IMR-90 (cell line): ENCODE measurements around the gene PCDHGA7. TPM values are rescaled to one million over a fixed set of nuclear protein-coding genes. Genes with fewer than 3 reads are reported as not detected.
A peak's percentile ranks its signal among the peaks of the same experiment; 100 is the strongest.

Experiments
- ATAC-seq: fragments of 200-7000 bp; cut with Tn5 transposase; 2 replicates; pipeline ENCODE4 v1.9.1; 2020; ENCODE audit warnings: low read depth, mild to moderate bottlenecking, moderate library complexity
- BruUV-seq: library from RNA; stranded (reverse); fragments of 400-500 nt; replicated peaks from 2 replicates; lab custom pipeline; 2021; lab: Mats Ljungman, UMichigan
- CTCF ChIA-PET: fragments of 300-600 bp; formaldehyde crosslinking; extraction: SDS; loops from one replicate; lab custom pipeline; 2021; ENCODE audit warnings: antibody characterized with exemption; lab: Yijun Ruan, JAX
- POLR2A ChIA-PET: fragments of 300-600 bp; sonication (Branson Sonifier 250); formaldehyde crosslinking; loops from one replicate; lab custom pipeline; 2022; ENCODE audit warnings: antibody characterized with exemption; ENCODE audit not compliant: unreplicated experiment; lab: Charles Lee
- DNase-seq: peaks from one replicate; pipeline ENCODE4 v3.0.0; 2013
- H2AFZ ChIP-seq: replicated peaks from 2 replicates; pipeline ENCODE3; 2013; ENCODE audit warnings: low read length, mild to moderate bottlenecking; ENCODE audit not compliant: poor library complexity
- H2AK5ac ChIP-seq: 2 replicates; pipeline ENCODE4 v1.6.1; 2013; ENCODE audit warnings: low read depth, low read length, inconsistent platforms
- H2AK9ac ChIP-seq: replicated peaks from 2 replicates; pipeline ENCODE3; 2013; ENCODE audit warnings: mild to moderate bottlenecking, low read depth, low read length, moderate library complexity; ENCODE audit not compliant: poor library complexity
- H2BK120ac ChIP-seq: 2 replicates; pipeline ENCODE4 v1.6.1; 2013; ENCODE audit warnings: low read depth, low read length, inconsistent platforms
- H2BK15ac ChIP-seq: 3 replicates; pipeline ENCODE4 v1.6.1; 2013; ENCODE audit warnings: low read depth, low read length, inconsistent platforms
- H2BK20ac ChIP-seq: 2 replicates; pipeline ENCODE4 v1.6.1; 2013; ENCODE audit warnings: low read depth, mild to moderate bottlenecking, inconsistent platforms, low read length, moderate library complexity
- H2BK5ac ChIP-seq: 2 replicates; pipeline ENCODE4 v1.6.1; 2013; ENCODE audit warnings: mild to moderate bottlenecking, low read depth, low read length, inconsistent platforms; ENCODE audit not compliant: poor library complexity, severe bottlenecking
- H3K14ac ChIP-seq: replicated peaks from 2 replicates; pipeline ENCODE4 v1.6.1; 2013; ENCODE audit warnings: low read depth, low read length, inconsistent platforms
- H3K18ac ChIP-seq: 2 replicates; pipeline ENCODE4 v1.6.1; 2013; ENCODE audit warnings: low read depth, low read length, control low read depth
- H3K23ac ChIP-seq: 2 replicates; pipeline ENCODE4 v1.6.1; 2013; ENCODE audit warnings: low read depth, low read length, inconsistent platforms
- H3K27ac ChIP-seq: 2 replicates; pipeline ENCODE4 v1.5.1; 2013; ENCODE audit warnings: mild to moderate bottlenecking, control low read depth, low read length; ENCODE audit not compliant: insufficient read depth
- H3K27me3 ChIP-seq: 2 replicates; pipeline ENCODE4 v1.6.1; 2013; ENCODE audit warnings: low read length; ENCODE audit not compliant: control insufficient read depth, insufficient read depth
- H3K36me3 ChIP-seq: 2 replicates; pipeline ENCODE4 v1.6.1; 2013; ENCODE audit warnings: low read length, mixed read lengths; ENCODE audit not compliant: control insufficient read depth, insufficient read depth
- H3K4ac ChIP-seq: 2 replicates; pipeline ENCODE4 v1.6.1; 2013; ENCODE audit warnings: low read depth, low read length, inconsistent platforms
- H3K4me1 ChIP-seq: 2 replicates; pipeline ENCODE4 v1.6.1; 2013; ENCODE audit warnings: low read length, mixed read lengths; ENCODE audit not compliant: control insufficient read depth, insufficient read depth
- H3K4me2 ChIP-seq: 2 replicates; pipeline ENCODE4 v1.6.1; 2013; ENCODE audit warnings: low read depth, mild to moderate bottlenecking, control low read depth, low read length, moderate library complexity
- H3K4me3 ChIP-seq: 2 replicates; pipeline ENCODE4 v1.5.1; 2013; ENCODE audit warnings: low read depth, mild to moderate bottlenecking, control low read depth, low read length, moderate library complexity; ENCODE audit not compliant: insufficient read depth
- H3K56ac ChIP-seq: 2 replicates; pipeline ENCODE4 v1.6.1; 2013; ENCODE audit warnings: low read length, inconsistent platforms; ENCODE audit not compliant: insufficient read depth; ENCODE audit errors: extremely low read depth
- H3K79me1 ChIP-seq, 2 experiments: 2 replicates each; pipeline ENCODE4 v1.6.1; 2013; ENCODE audit warnings: low read length in 2 of 2, inconsistent platforms in 1 of 2, low read depth in 1 of 2
- H3K9ac ChIP-seq: 2 replicates; pipeline ENCODE4 v1.6.1; 2013; ENCODE audit warnings: low read depth, low read length, control low read depth
- H3K9me1 ChIP-seq: 2 replicates; pipeline ENCODE4 v1.6.1; 2013; ENCODE audit warnings: low read length, inconsistent platforms; ENCODE audit not compliant: insufficient read depth
- H3K9me3 ChIP-seq: 2 replicates; pipeline ENCODE4 v1.6.1; 2013; ENCODE audit warnings: low read length; ENCODE audit not compliant: control insufficient read depth, insufficient read depth
- H4K20me1 ChIP-seq: 2 replicates; pipeline ENCODE4 v1.6.1; 2013; ENCODE audit warnings: low read length, inconsistent platforms; ENCODE audit not compliant: insufficient read depth
- H4K5ac ChIP-seq: 2 replicates; pipeline ENCODE4 v1.6.1; 2013; ENCODE audit warnings: mild to moderate bottlenecking, low read depth, low read length, control low read depth
- H4K8ac ChIP-seq, 2 experiments: 2 replicates each; pipeline ENCODE4 v1.6.1; 2013; ENCODE audit warnings: low read depth in 2 of 2, low read length in 2 of 2, control low read depth in 1 of 2, inconsistent platforms in 1 of 2
- H4K91ac ChIP-seq: 2 replicates; pipeline ENCODE4 v1.6.1; 2013; ENCODE audit warnings: low read depth, low read length, inconsistent platforms; ENCODE audit not compliant: insufficient read depth
- FOS ChIP-seq: fragments of 150-350 bp; IDR thresholded peaks from 2 replicates; pipeline ENCODE4 v1.6.1; 2016; ENCODE audit warnings: low read depth, low read length
- MAZ ChIP-seq: IDR thresholded peaks from 2 replicates; pipeline ENCODE4 v1.6.1; 2012; ENCODE audit warnings: low read depth, mild to moderate bottlenecking, low read length, improper control_type of control experiment, moderate library complexity, borderline replicate concordance
- MXI1 ChIP-seq: IDR thresholded peaks from 2 replicates; pipeline ENCODE4 v1.6.1; 2012; ENCODE audit warnings: low read depth, mild to moderate bottlenecking, low read length, moderate library complexity, borderline replicate concordance
- NFE2L2 ChIP-seq: fragments of 150-350 bp; IDR thresholded peaks from 2 replicates; pipeline ENCODE4 v1.6.1; 2016; ENCODE audit warnings: low read depth, mild to moderate bottlenecking, low read length
- POLR2A ChIP-seq: IDR thresholded peaks from 2 replicates; pipeline ENCODE4 v1.6.1; 2012; ENCODE audit warnings: mild to moderate bottlenecking, low read depth, low read length
- RAD21 ChIP-seq: IDR thresholded peaks from 2 replicates; pipeline ENCODE4 v1.6.1; 2012; ENCODE audit warnings: low read length, improper control_type of control experiment
- RFX5 ChIP-seq: IDR thresholded peaks from 2 replicates; pipeline ENCODE4 v1.8.0; 2012; ENCODE audit warnings: low read depth, mild to moderate bottlenecking, low read length, moderate library complexity
- SMC3 ChIP-seq: fragments of 150-350 bp; IDR thresholded peaks from 2 replicates; pipeline ENCODE4 v1.6.1; 2016; ENCODE audit warnings: low read depth, mild to moderate bottlenecking, antibody characterized with exemption, low read length, moderate library complexity
- USF2 ChIP-seq: fragments of 150-350 bp; IDR thresholded peaks from 2 replicates; pipeline ENCODE4 v1.6.1; 2017; ENCODE audit warnings: mild to moderate bottlenecking, antibody characterized with exemption, low read length, low read depth
- WGBS, 2 experiments: methylation state at CpG; one replicate each; pipeline versions ENCODE4 v1.1.5 to v1.1.7; 2013; ENCODE audit warnings: missing lambda C conversion rate in 2 of 2; ENCODE audit not compliant: insufficient read length in 1 of 2; ENCODE audit errors: extremely low coverage in 2 of 2; 5-methylcytosine and 5-hydroxymethylcytosine counted together
- dilution Hi-C: fragments of 300-500 bp; cut with HindIII; formaldehyde crosslinking; loops from one replicate; pipeline ENCODE4 v1.14.3; 2018; ENCODE audit warnings: low sequenced_read_pairs; ENCODE audit not compliant: unreplicated experiment
- in situ Hi-C: fragments of 300-500 bp; cut with MboI; formaldehyde crosslinking; loops from 3 replicates; pipeline ENCODE4 v1.14.3; 2019; ENCODE audit warnings: low sequenced_read_pairs, inconsistent platforms, mixed read lengths
- intact Hi-C: fragments of 100-400 bp; cut with micrococcal nuclease; formaldehyde crosslinking; loops from 2 replicates; pipeline ENCODE4 v1.10.0; 2022
- polyA plus RNA-seq, 3 experiments: library from polyadenylated mRNA; depleted of rRNA; stranded (reverse); fragments of >200 nt; gene quantifications; 2 replicates each; pipeline ENCODE4 v1.2.3, GENCODE V29; 2012; ENCODE audit warnings: low replicate concordance in 1 of 3
- total RNA-seq: library from RNA; depleted of rRNA; stranded (reverse); fragments of >200 nt; gene quantifications from 2 replicates; pipeline ENCODE4 v1.2.3, GENCODE V29; 2012

PCDHGA7 gene
- total and polyA plus RNA-seq, 2 of the 4 experiments (the other 2 are of a cell fraction) = 3.2 to 3.4 TPM

- DNase-seq = no peak
- Histone ChIP-seq H4K91ac (no peak overlapping the region), H3K4me2 (no peak overlapping the region), H2BK15ac (no peak overlapping the region), H3K23ac (no peak overlapping the region), H3K36me3 (peaks cover 3% of the 10 kb centered on the region; the same call in 1 of the 2 replicates), H2AK9ac (no peak overlapping the region), H3K14ac (no peak overlapping the region), H3K56ac (no peak overlapping the region), H2AFZ (no peak overlapping the region), H3K79me1 (no peaks in the 10 kb centered on the region), H3K27ac (no peak overlapping the region), H3K4me3 (no peak overlapping the region), H4K20me1 (no peaks in the 10 kb centered on the region), H4K5ac (no peak overlapping the region), H3K4me1 (no peaks in the 10 kb centered on the region), H3K9me1 (no peaks in the 10 kb centered on the region), H2BK5ac (no peak overlapping the region), H2BK120ac (no peak overlapping the region), H3K4ac (no peak overlapping the region), H3K9ac (no peak overlapping the region), H3K9me3 (peaks cover 60% of the 10 kb centered on the region), H4K8ac (no peak overlapping the region), H2AK5ac (no peak overlapping the region), H3K18ac (no peak overlapping the region), H3K27me3 (no peaks in the 10 kb centered on the region), H2BK20ac (no peak overlapping the region)
- POLR2A ChIA-PET = no interaction called here
- intact Hi-C loops = no loop called here
- dilution Hi-C loops = no loop called here
- BruUV-seq = TSS peak; percentile 8
- ATAC-seq = no peak
- TF ChIP-seq MXI1 (no peak), USF2 (no peak), RFX5 (no peak), FOS (no peak), RAD21 (no peak), NFE2L2 (no peak), POLR2A (no peak), SMC3 (no peak), MAZ (no peak)
- CTCF ChIA-PET = no interaction called here
- in situ Hi-C loops = no loop called here
- WGBS, 2 experiments = no CpG with 5 or more reads among the region's 5 CpGs
Observed at GRCh38 chr5:141356133-141356532, 26.4 kb upstream of the PCDHGA7 start.
